Measurements from ENCODE around the gene CCL14. TPM values are rescaled to one million over a fixed set of nuclear protein-coding genes. Genes with fewer than 3 reads are reported as not detected.

CCL14 gene
- total RNA-seq, 1 experiment from 2014 or later = not detected

DNA sequence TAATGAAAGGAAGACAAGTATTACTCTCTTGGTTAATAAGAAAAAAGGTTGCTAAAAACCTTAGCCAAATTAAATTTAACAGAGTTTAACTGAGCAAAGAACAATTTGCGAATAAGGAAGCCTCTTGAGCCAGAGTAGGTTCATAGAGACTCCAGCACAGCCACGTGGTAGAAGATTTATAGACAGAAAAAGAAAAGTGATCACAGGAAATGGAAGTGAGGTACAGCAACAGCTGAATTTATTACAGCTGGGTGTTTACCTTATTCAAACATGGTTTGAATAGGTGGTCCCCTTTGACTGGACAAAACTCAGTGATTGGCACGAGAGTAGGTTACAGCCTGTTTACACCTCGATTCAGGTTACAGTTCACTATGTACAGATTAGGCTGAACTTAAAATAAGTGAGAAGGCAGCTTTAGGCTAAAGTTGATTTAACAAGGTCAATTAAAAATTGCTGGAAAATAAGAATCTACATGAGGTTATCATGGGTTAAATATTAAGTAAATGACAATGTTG, 18.1 kb upstream of the CCL14 start:
- Histone ChIP-seq H3K4me1 (ENCODE audit: control insufficient read depth, insufficient read depth, low read length) (no peaks in the 10 kb centered on the region), H3K4me3 (ENCODE audit: low read depth in 2 of 2, low read length in 2 of 2) (no peak overlapping the region), H3K27me3 (ENCODE audit: control insufficient read depth, insufficient read depth, low read length) (no peaks in the 10 kb centered on the region), H3K36me3 (ENCODE audit: control insufficient read depth, insufficient read depth, low read length) (no peaks in the 10 kb centered on the region), H3K27ac (ENCODE audit: low read length) (no peak overlapping the region), H3K9me3 (ENCODE audit: control insufficient read depth, insufficient read depth, low read depth, low read length) (no peaks in the 10 kb centered on the region)
- in situ Hi-C loops (cut with HindIII; ENCODE audit: low pct_unique_long_range_greater_than_20kb, low sequenced_read_pairs) (no loop called here), intact Hi-C loops (cut with micrococcal nuclease; ENCODE audit: unreplicated experiment) (no loop called here)
- no TSS peak for BruUV-seq (replicated peaks)
- no peak for TF ChIP-seq REST (IDR thresholded peaks at IDR 0.05; ENCODE audit: insufficient read depth in 1 of 2, low read depth in 2 of 2, low read length in 1 of 2)
- no peak for TF ChIP-seq TCF7L2 (IDR thresholded peaks at IDR 0.05; ENCODE audit: low read depth, low read length)
- ChIA-PET CTCF (no interaction called here), POLR2A (no interaction called here)
- ATAC-seq (no peak), DNase-seq (ENCODE audit: low read depth, low spot score) (no peak)

DNA sequence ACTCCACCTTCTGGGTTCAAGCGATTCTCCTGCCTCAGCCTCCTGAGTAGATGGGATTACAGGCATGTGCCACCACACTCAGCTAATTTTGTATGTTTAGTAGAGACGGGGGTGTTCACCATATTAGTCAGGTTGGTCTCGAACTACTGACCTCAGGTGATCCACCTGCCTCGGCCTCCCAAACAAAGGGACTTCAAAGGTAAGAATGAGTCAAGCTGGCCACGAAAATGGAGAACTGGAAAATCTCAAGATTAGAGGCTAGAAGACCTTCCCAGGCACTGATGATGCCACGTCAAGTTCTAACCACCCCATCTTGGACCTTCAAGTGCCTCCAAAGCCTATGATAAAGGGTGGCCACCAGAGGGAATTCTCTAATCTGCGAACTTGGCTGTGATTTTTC, 16.1 kb upstream of the CCL14 start:
- Histone ChIP-seq H3K9me3 (ENCODE audit: control insufficient read depth, insufficient read depth, low read depth, low read length) (no peaks in the 10 kb centered on the region), H3K27ac (ENCODE audit: low read length) (no peak overlapping the region), H3K27me3 (ENCODE audit: control insufficient read depth, insufficient read depth, low read length) (no peaks in the 10 kb centered on the region), H3K4me3 (ENCODE audit: low read depth in 2 of 2, low read length in 2 of 2) (no peak overlapping the region), H3K36me3 (ENCODE audit: control insufficient read depth, insufficient read depth, low read length) (no peaks in the 10 kb centered on the region), H3K4me1 (ENCODE audit: control insufficient read depth, insufficient read depth, low read length) (no peaks in the 10 kb centered on the region)
- no peak for ATAC-seq
- TF ChIP-seq, protein P1, sequence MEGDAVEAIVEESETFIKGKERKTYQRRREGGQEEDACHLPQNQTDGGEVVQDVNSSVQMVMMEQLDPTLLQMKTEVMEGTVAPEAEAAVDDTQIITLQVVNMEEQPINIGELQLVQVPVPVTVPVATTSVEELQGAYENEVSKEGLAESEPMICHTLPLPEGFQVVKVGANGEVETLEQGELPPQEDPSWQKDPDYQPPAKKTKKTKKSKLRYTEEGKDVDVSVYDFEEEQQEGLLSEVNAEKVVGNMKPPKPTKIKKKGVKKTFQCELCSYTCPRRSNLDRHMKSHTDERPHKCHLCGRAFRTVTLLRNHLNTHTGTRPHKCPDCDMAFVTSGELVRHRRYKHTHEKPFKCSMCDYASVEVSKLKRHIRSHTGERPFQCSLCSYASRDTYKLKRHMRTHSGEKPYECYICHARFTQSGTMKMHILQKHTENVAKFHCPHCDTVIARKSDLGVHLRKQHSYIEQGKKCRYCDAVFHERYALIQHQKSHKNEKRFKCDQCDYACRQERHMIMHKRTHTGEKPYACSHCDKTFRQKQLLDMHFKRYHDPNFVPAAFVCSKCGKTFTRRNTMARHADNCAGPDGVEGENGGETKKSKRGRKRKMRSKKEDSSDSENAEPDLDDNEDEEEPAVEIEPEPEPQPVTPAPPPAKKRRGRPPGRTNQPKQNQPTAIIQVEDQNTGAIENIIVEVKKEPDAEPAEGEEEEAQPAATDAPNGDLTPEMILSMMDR (IDR thresholded peaks at IDR 0.05) = no peak
- no peak for TF ChIP-seq POLR2AphosphoS5 (IDR thresholded peaks at IDR 0.05; ENCODE audit: low read depth, low read length)
- no peak for TF ChIP-seq REST (IDR thresholded peaks at IDR 0.05; ENCODE audit: insufficient read depth in 1 of 2, low read depth in 2 of 2, low read length in 1 of 2)
- TF ChIP-seq TCF7L2 (IDR thresholded peaks at IDR 0.05; ENCODE audit: low read depth, low read length) = no peak
- TF ChIP-seq SIN3A (IDR thresholded peaks at IDR 0.05; ENCODE audit: borderline replicate concordance, insufficient read depth, low read depth, low read length) = no peak
- ChIA-PET POLR2A (no interaction called here), CTCF (no interaction called here)
- in situ Hi-C loops (cut with HindIII; ENCODE audit: low pct_unique_long_range_greater_than_20kb, low sequenced_read_pairs) = no loop called here
- no TSS peak for BruUV-seq (replicated peaks)
- no peak for DNase-seq (ENCODE audit: low read depth, low spot score)
- intact Hi-C loops (cut with micrococcal nuclease; ENCODE audit: unreplicated experiment) = no loop called here
